HAP-1 (cell line): ENCODE results near the gene CPNE4.

ENCODE experiments used
- DNase-seq, 2 experiments: peaks; one replicate each; pipeline ENCODE4 v3.0.0-alpha.2; 2016 to 2020; ENCODE audit warnings: low spot score in 2 of 2
- H3K27me3 ChIP-seq: fragments of 250-450 bp; sonication (Bioruptor Pico); 2 replicates; pipeline ENCODE4 v1.5.1; 2020; ENCODE audit warnings: low read depth, mild to moderate bottlenecking, moderate library complexity
- H3K36me3 ChIP-seq: fragments of 250-450 bp; sonication (Bioruptor Pico); replicated peaks from 2 replicates; pipeline ENCODE4 v1.5.1; 2020; ENCODE audit warnings: mild to moderate bottlenecking
- H3K4me1 ChIP-seq: fragments of 250-450 bp; sonication (Bioruptor Pico); 2 replicates; pipeline ENCODE4 v1.5.1; 2020; ENCODE audit warnings: mild to moderate bottlenecking
- H3K4me3 ChIP-seq: fragments of 250-450 bp; sonication (Bioruptor Pico); 2 replicates; pipeline ENCODE4 v1.5.1; 2020; ENCODE audit warnings: mild to moderate bottlenecking, moderate library complexity
- H3K9me3 ChIP-seq: fragments of 250-450 bp; sonication (Bioruptor Pico); 2 replicates; pipeline ENCODE4 v1.5.1; 2020; ENCODE audit warnings: mild to moderate bottlenecking, moderate library complexity
- in situ Hi-C: fragments of 300-500 bp; cut with MboI; formaldehyde crosslinking; loops from 3 replicates; pipeline ENCODE4 v1.14.3; 2020; ENCODE audit warnings: low sequenced_read_pairs, inconsistent platforms, mixed read lengths

CPNE4 gene

GRCh38 chr3:131616719-131617118 is 418.1 kb downstream of the CPNE4 start:
- Histone ChIP-seq H3K36me3 (no peaks in the 10 kb centered on the region), H3K27me3 (peaks cover 10% of the 10 kb centered on the region), H3K4me3 (no peak overlapping the region), H3K9me3 (no peaks in the 10 kb centered on the region), H3K4me1 (no peaks in the 10 kb centered on the region)
- in situ Hi-C loops, result no loop called here
- DNase-seq, result no peak

GRCh38 chr3:131612745-131613144 is 422.1 kb downstream of the CPNE4 start:
- Histone ChIP-seq H3K4me3 (no peak overlapping the region), H3K9me3 (no peaks in the 10 kb centered on the region), H3K27me3 (peaks cover 7% of the 10 kb centered on the region; the same call in 1 of the 2 replicates), H3K36me3 (no peaks in the 10 kb centered on the region), H3K4me1 (no peaks in the 10 kb centered on the region)
- no peak for DNase-seq
- in situ Hi-C loops, result no loop called here

- no peaks in the 10 kb centered on the region for H3K27me3 ChIP-seq
- no peaks in the 10 kb centered on the region for H3K36me3 ChIP-seq
- H3K4me1 ChIP-seq, result no peaks in the 10 kb centered on the region
- H3K9me3 ChIP-seq, result no peaks in the 10 kb centered on the region
- in situ Hi-C loops, result no loop called here
- no peak overlapping the region for H3K4me3 ChIP-seq
- no peak for DNase-seq
These were observed 424.6 kb downstream of the CPNE4 start for GRCh38 chr3:131610174-131610573.

- no peaks in the 10 kb centered on the region for H3K27me3 ChIP-seq
- in situ Hi-C loops, result no loop called here
- H3K4me3 ChIP-seq, result no peak overlapping the region
- H3K36me3 ChIP-seq, result no peaks in the 10 kb centered on the region
- H3K4me1 ChIP-seq, result no peaks in the 10 kb centered on the region
- H3K9me3 ChIP-seq, result no peaks in the 10 kb centered on the region
- no peak for DNase-seq
These were observed 426.1 kb downstream of the CPNE4 start for GRCh38 chr3:131608741-131609140.

GRCh38 chr3:131608296-131608695 is 426.5 kb downstream of the CPNE4 start:
- DNase-seq, result no peak
- H3K4me3 ChIP-seq, result no peak overlapping the region
- no peaks in the 10 kb centered on the region for H3K9me3 ChIP-seq
- H3K4me1 ChIP-seq, result no peaks in the 10 kb centered on the region
- no peaks in the 10 kb centered on the region for H3K27me3 ChIP-seq
- in situ Hi-C loops, result no loop called here
- no peaks in the 10 kb centered on the region for H3K36me3 ChIP-seq

GRCh38 chr3:131605916-131606315 is 428.9 kb downstream of the CPNE4 start:
- no peaks in the 10 kb centered on the region for H3K4me1 ChIP-seq
- no peaks in the 10 kb centered on the region for H3K9me3 ChIP-seq
- no peak for DNase-seq
- in situ Hi-C loops, result no loop called here
- H3K4me3 ChIP-seq, result no peak overlapping the region
- H3K36me3 ChIP-seq, result no peaks in the 10 kb centered on the region
- no peaks in the 10 kb centered on the region for H3K27me3 ChIP-seq

GRCh38 chr3:131602011-131602779 is 432.6 kb downstream of the CPNE4 start:
- DNase-seq, result no peak
- no peaks in the 10 kb centered on the region for H3K27me3 ChIP-seq
- in situ Hi-C loops, result no loop called here
- no peaks in the 10 kb centered on the region for H3K36me3 ChIP-seq
- H3K9me3 ChIP-seq, result no peaks in the 10 kb centered on the region
- no peak overlapping the region for H3K4me3 ChIP-seq
- no peaks in the 10 kb centered on the region for H3K4me1 ChIP-seq

- H3K4me1 ChIP-seq, result no peaks in the 10 kb centered on the region
- DNase-seq, result no peak
- H3K9me3 ChIP-seq, result no peaks in the 10 kb centered on the region
- H3K4me3 ChIP-seq, result no peak overlapping the region
- no peaks in the 10 kb centered on the region for H3K36me3 ChIP-seq
- H3K27me3 ChIP-seq, result no peaks in the 10 kb centered on the region
- in situ Hi-C loops, result no loop called here
These were observed 437.0 kb downstream of the CPNE4 start for GRCh38 chr3:131597816-131598215.

GRCh38 chr3:131596884-131597283 is 437.9 kb downstream of the CPNE4 start:
- H3K27me3 ChIP-seq, result no peaks in the 10 kb centered on the region

GRCh38 chr3:131591394-131592014 is 443.3 kb downstream of the CPNE4 start:
- no peak for DNase-seq
- Histone ChIP-seq H3K27me3 (peaks cover 3% of the 10 kb centered on the region; the same call in 1 of the 2 replicates), H3K9me3 (no peaks in the 10 kb centered on the region), H3K4me3 (no peak overlapping the region), H3K4me1 (no peaks in the 10 kb centered on the region), H3K36me3 (no peaks in the 10 kb centered on the region)
- in situ Hi-C loops, result no loop called here

More at GRCh38 chr3:131596884-131597283, 437.9 kb downstream of the CPNE4 start:
- Histone ChIP-seq H3K9me3 (no peaks in the 10 kb centered on the region), H3K36me3 (no peaks in the 10 kb centered on the region), H3K4me3 (no peak overlapping the region), H3K4me1 (no peaks in the 10 kb centered on the region)
- no peak for DNase-seq
- in situ Hi-C loops, result no loop called here

- no peak overlapping the region for H3K4me3 ChIP-seq
- no peaks in the 10 kb centered on the region for H3K4me1 ChIP-seq
- in situ Hi-C loops, result no loop called here
- no peaks in the 10 kb centered on the region for H3K9me3 ChIP-seq
- peaks cover 3% of the 10 kb centered on the region; the same call in 1 of the 2 replicates for H3K27me3 ChIP-seq
- no peaks in the 10 kb centered on the region for H3K36me3 ChIP-seq
- DNase-seq, result no peak
These were observed 448.5 kb downstream of the CPNE4 start for GRCh38 chr3:131586277-131586676.

- DNase-seq, result no peak
- in situ Hi-C loops, result no loop called here
- H3K9me3 ChIP-seq, result no peaks in the 10 kb centered on the region
These were observed 452.4 kb downstream of the CPNE4 start for GRCh38 chr3:131582438-131582837.

GRCh38 chr3:131568460-131568859 is 466.4 kb downstream of the CPNE4 start:
- Histone ChIP-seq H3K9me3 (no peaks in the 10 kb centered on the region), H3K4me3 (no peak overlapping the region), H3K4me1 (no peaks in the 10 kb centered on the region; the same call in 1 of the 2 replicates), H3K36me3 (no peaks in the 10 kb centered on the region), H3K27me3 (0 out of 2 replicates have a peak, but pooled peaks cover 4% of the 10 kb centered on the region)
- no peak for DNase-seq
- in situ Hi-C loops, result no loop called here

More at GRCh38 chr3:131582438-131582837, 452.4 kb downstream of the CPNE4 start:
- Histone ChIP-seq H3K4me1 (no peaks in the 10 kb centered on the region), H3K27me3 (no peaks in the 10 kb centered on the region), H3K4me3 (no peak overlapping the region), H3K36me3 (no peaks in the 10 kb centered on the region)

GRCh38 chr3:131564812-131565211 is 470.0 kb downstream of the CPNE4 start:
- no peak for DNase-seq
- H3K27me3 ChIP-seq, result 0 out of 2 replicates have a peak, but pooled peaks cover 4% of the 10 kb centered on the region

More at GRCh38 chr3:131564812-131565211, 470.0 kb downstream of the CPNE4 start:
- Histone ChIP-seq H3K9me3 (no peaks in the 10 kb centered on the region), H3K4me3 (no peak overlapping the region), H3K36me3 (no peaks in the 10 kb centered on the region), H3K4me1 (peaks cover 6% of the 10 kb centered on the region)
- in situ Hi-C loops, result no loop called here
